ENCODE data around the gene RAB1B.

RAB1B gene

GRCh38 chr11:66268244-66268951, at the start of gene RAB1B:
RAB1B (plus strand) TSS chr11:66268639; CDS start chr11:66268680, 41 bp downstream.
- Mint-ChIP-seq H3K36me3 (ENCODE audit: low read depth) (peaks cover 45% of the 10 kb centered on the region), H3K27ac (peak within 1 kb of the TSS; percentile 87), H3K4me3 (peak within 1 kb of the TSS; percentile 91), H3K27me3 (no peaks in the 10 kb centered on the region), H3K4me1 (ENCODE audit: low read depth) (peaks cover 44% of the 10 kb centered on the region), H3K9me3 (no peaks in the 10 kb centered on the region)
- intact Hi-C loops (cut with micrococcal nuclease), result loop anchor here (2.0 to 5.0 kb wide), 2 partner anchors 14 to 351 kb away; partner anchors contain the start of genes C11orf68 and DRAP1

- Mint-ChIP-seq H3K36me3 (ENCODE audit: low read depth) (peaks cover 81% of the 10 kb centered on the region), H3K27ac (no peak overlapping the region), H3K9me3 (no peaks in the 10 kb centered on the region), H3K4me3 (no peak overlapping the region), H3K27me3 (no peaks in the 10 kb centered on the region), H3K4me1 (ENCODE audit: low read depth) (no peaks in the 10 kb centered on the region)
- intact Hi-C loops (cut with micrococcal nuclease), result no loop called here
Measured at GRCh38 chr11:66218846-66219620, 49.4 kb upstream of the RAB1B start.

GRCh38 chr11:66219846-66220565, 48.4 kb upstream of the RAB1B start:
- no peak overlapping the region for H3K27ac Mint-ChIP-seq
- H3K36me3 Mint-ChIP-seq (ENCODE audit: low read depth), result peaks cover 81% of the 10 kb centered on the region
- intact Hi-C loops (cut with micrococcal nuclease), result no loop called here
- no peaks in the 10 kb centered on the region for H3K9me3 Mint-ChIP-seq
- no peak overlapping the region for H3K4me3 Mint-ChIP-seq
- H3K27me3 Mint-ChIP-seq, result no peaks in the 10 kb centered on the region
- no peaks in the 10 kb centered on the region for H3K4me1 Mint-ChIP-seq (ENCODE audit: low read depth)

GRCh38 chr11:66220566-66220935, 47.9 kb upstream of the RAB1B start:
- Mint-ChIP-seq H3K4me1 (ENCODE audit: low read depth) (no peaks in the 10 kb centered on the region), H3K27ac (no peak overlapping the region), H3K36me3 (ENCODE audit: low read depth) (peaks cover 84% of the 10 kb centered on the region)

GRCh38 chr11:66221012-66221411, 47.4 kb upstream of the RAB1B start:
- Mint-ChIP-seq H3K4me3 (no peak overlapping the region), H3K9me3 (no peaks in the 10 kb centered on the region), H3K27ac (no peak overlapping the region), H3K27me3 (no peaks in the 10 kb centered on the region), H3K4me1 (ENCODE audit: low read depth) (no peaks in the 10 kb centered on the region), H3K36me3 (ENCODE audit: low read depth) (peaks cover 80% of the 10 kb centered on the region)
- intact Hi-C loops (cut with micrococcal nuclease), result no loop called here

More at GRCh38 chr11:66220566-66220935, 47.9 kb upstream of the RAB1B start:
- no peak overlapping the region for H3K4me3 Mint-ChIP-seq
- intact Hi-C loops (cut with micrococcal nuclease), result no loop called here
- no peaks in the 10 kb centered on the region for H3K27me3 Mint-ChIP-seq
- H3K9me3 Mint-ChIP-seq, result no peaks in the 10 kb centered on the region

GRCh38 chr11:66221726-66222236, 46.7 kb upstream of the RAB1B start:
- Mint-ChIP-seq H3K4me1 (ENCODE audit: low read depth) (no peaks in the 10 kb centered on the region), H3K27ac (no peak overlapping the region), H3K36me3 (ENCODE audit: low read depth) (peaks cover 73% of the 10 kb centered on the region), H3K4me3 (no peak overlapping the region), H3K27me3 (no peaks in the 10 kb centered on the region), H3K9me3 (no peaks in the 10 kb centered on the region)
- intact Hi-C loops (cut with micrococcal nuclease), result loop anchor here (1.0 kb wide), 2 partner anchors 37 to 61 kb away; no protein-coding TSS in a partner anchor

GRCh38 chr11:66222358-66223149, 45.9 kb upstream of the RAB1B start:
- H3K4me3 Mint-ChIP-seq, result no peak overlapping the region
- no peaks in the 10 kb centered on the region for H3K9me3 Mint-ChIP-seq
- H3K4me1 Mint-ChIP-seq (ENCODE audit: low read depth), result no peaks in the 10 kb centered on the region
- no peaks in the 10 kb centered on the region for H3K27me3 Mint-ChIP-seq
- no peak overlapping the region for H3K27ac Mint-ChIP-seq
- peaks cover 69% of the 10 kb centered on the region for H3K36me3 Mint-ChIP-seq (ENCODE audit: low read depth)
- intact Hi-C loops (cut with micrococcal nuclease), result loop anchor here (1.0 kb wide), 2 partner anchors 36 to 60 kb away; no protein-coding TSS in a partner anchor

GRCh38 chr11:66224226-66224855, 44.1 kb upstream of the RAB1B start:
- intact Hi-C loops (cut with micrococcal nuclease), result no loop called here
- no peaks in the 10 kb centered on the region for H3K27me3 Mint-ChIP-seq
- H3K36me3 Mint-ChIP-seq (ENCODE audit: low read depth), result peaks cover 69% of the 10 kb centered on the region
- no peak overlapping the region for H3K27ac Mint-ChIP-seq
- H3K4me1 Mint-ChIP-seq (ENCODE audit: low read depth), result no peaks in the 10 kb centered on the region
- H3K9me3 Mint-ChIP-seq, result no peaks in the 10 kb centered on the region
- no peak overlapping the region for H3K4me3 Mint-ChIP-seq

GRCh38 chr11:66225066-66225465, 43.4 kb upstream of the RAB1B start:
- intact Hi-C loops (cut with micrococcal nuclease), result no loop called here
- Mint-ChIP-seq H3K27me3 (no peaks in the 10 kb centered on the region), H3K36me3 (ENCODE audit: low read depth) (peaks cover 69% of the 10 kb centered on the region), H3K4me1 (ENCODE audit: low read depth) (no peaks in the 10 kb centered on the region), H3K4me3 (no peak overlapping the region), H3K9me3 (no peaks in the 10 kb centered on the region), H3K27ac (no peak overlapping the region)

- Mint-ChIP-seq H3K27ac (no peak overlapping the region), H3K9me3 (no peaks in the 10 kb centered on the region)
Measured at GRCh38 chr11:66226101-66226500, 42.3 kb upstream of the RAB1B start.

GRCh38 chr11:66227700-66228099, 40.7 kb upstream of the RAB1B start:
- intact Hi-C loops (cut with micrococcal nuclease), result no loop called here
- H3K27me3 Mint-ChIP-seq, result no peaks in the 10 kb centered on the region
- H3K36me3 Mint-ChIP-seq (ENCODE audit: low read depth), result peaks cover 72% of the 10 kb centered on the region
- H3K4me1 Mint-ChIP-seq (ENCODE audit: low read depth), result no peaks in the 10 kb centered on the region
- no peak overlapping the region for H3K27ac Mint-ChIP-seq
- no peak overlapping the region for H3K4me3 Mint-ChIP-seq
- H3K9me3 Mint-ChIP-seq, result no peaks in the 10 kb centered on the region

More at GRCh38 chr11:66226101-66226500, 42.3 kb upstream of the RAB1B start:
- H3K36me3 Mint-ChIP-seq (ENCODE audit: low read depth), result peaks cover 69% of the 10 kb centered on the region
- intact Hi-C loops (cut with micrococcal nuclease), result no loop called here
- no peaks in the 10 kb centered on the region for H3K27me3 Mint-ChIP-seq
- H3K4me3 Mint-ChIP-seq, result no peak overlapping the region
- H3K4me1 Mint-ChIP-seq (ENCODE audit: low read depth), result no peaks in the 10 kb centered on the region

- intact Hi-C loops (cut with micrococcal nuclease), result no loop called here
- H3K27ac Mint-ChIP-seq, result no peak overlapping the region
- H3K9me3 Mint-ChIP-seq, result no peaks in the 10 kb centered on the region
- no peaks in the 10 kb centered on the region for H3K4me1 Mint-ChIP-seq (ENCODE audit: low read depth)
- H3K4me3 Mint-ChIP-seq, result no peak overlapping the region
- peaks cover 80% of the 10 kb centered on the region for H3K36me3 Mint-ChIP-seq (ENCODE audit: low read depth)
- H3K27me3 Mint-ChIP-seq, result no peaks in the 10 kb centered on the region
Measured at GRCh38 chr11:66228521-66228920, 39.9 kb upstream of the RAB1B start.

GRCh38 chr11:66230156-66230555, 38.3 kb upstream of the RAB1B start:
- H3K9me3 Mint-ChIP-seq, result no peaks in the 10 kb centered on the region
- intact Hi-C loops (cut with micrococcal nuclease), result no loop called here
- H3K4me3 Mint-ChIP-seq, result no peak overlapping the region
- H3K27ac Mint-ChIP-seq, result no peak overlapping the region
- H3K4me1 Mint-ChIP-seq (ENCODE audit: low read depth), result no peaks in the 10 kb centered on the region
- no peaks in the 10 kb centered on the region for H3K27me3 Mint-ChIP-seq
- H3K36me3 Mint-ChIP-seq (ENCODE audit: low read depth), result peaks cover 82% of the 10 kb centered on the region
